ENCODE data around the gene TERB2. TPM values are rescaled to one million over a fixed set of nuclear protein-coding genes. Genes with fewer than 3 reads are reported as not detected.
"Not testable (repeated sequence)": the region's sequence is repeated elsewhere in the genome, so short reads cannot be mapped to it uniquely, and the experiment has no call there.

Gene TERB2
- total and polyA plus RNA-seq, 2 donors (not counting 3 experiments of a cell fraction or from before 2014, with no cell fraction given): not detected

GRCh38 chr15:44971036-44971435 is 14.5 kb downstream of the TERB2 start:
- Histone ChIP-seq H3K9ac (replicated peaks; ENCODE audit: extremely low read depth, insufficient read depth, low read length) (no peak overlapping the region), H3K4me2 (ENCODE audit: insufficient read depth, low read length) (no peak overlapping the region), H3K4me1 (ENCODE audit: control insufficient read depth, extremely low read depth, insufficient read depth, low read length) (no peaks in the 10 kb centered on the region), H2AFZ (ENCODE audit: low read depth, low read length) (no peak overlapping the region), H3K27me3 (ENCODE audit: control insufficient read depth in 2 of 2, insufficient read depth in 2 of 2, low read length in 2 of 2) (no peaks in the 10 kb centered on the region), H3K4me3 (replicated peaks in 1 of 3; ENCODE audit: insufficient read depth in 1 of 3, low read depth in 1 of 3, low read length in 3 of 3) (no peak overlapping the region), H3K36me3 (ENCODE audit: control insufficient read depth in 2 of 2, extremely low read depth in 1 of 2, insufficient read depth in 2 of 2, low read length in 2 of 2) (no peaks in the 10 kb centered on the region), H4K20me1 (replicated peaks; ENCODE audit: control insufficient read depth, extremely low read depth, insufficient read depth, low read length) (no peaks in the 10 kb centered on the region), H3K9me3 (replicated peaks; ENCODE audit: control insufficient read depth, insufficient read depth, low read length) (no peaks in the 10 kb centered on the region), H3K79me2 (ENCODE audit: control insufficient read depth, insufficient read depth, low read length) (no peaks in the 10 kb centered on the region), H3K9me1 (replicated peaks; ENCODE audit: control insufficient read depth, extremely low read depth, insufficient read depth, low read length) (no peaks in the 10 kb centered on the region), H3K27ac (ENCODE audit: insufficient read depth, low read depth, low read length) (no peak overlapping the region)
- no peak for FAIRE-seq
- BruUV-seq (replicated peaks): no TSS peak
- no peak for DNase-seq (ENCODE audit: low read depth, low spot score)
- TF ChIP-seq CTCF (IDR thresholded peaks at IDR 0.05; ENCODE audit: extremely low read depth in 1 of 2, insufficient read depth in 1 of 2, low read depth in 1 of 2, low read length in 2 of 2): no peak
- no peak for TF ChIP-seq MAX (IDR thresholded peaks at IDR 0.05; ENCODE audit: insufficient read depth, insufficient read length)
- TF ChIP-seq MYC (IDR thresholded peaks at IDR 0.05; ENCODE audit: low read depth, low read length): no peak
- no peak for TF ChIP-seq FOS (IDR thresholded peaks at IDR 0.05; ENCODE audit: borderline replicate concordance, insufficient read depth, low read length)
- intact Hi-C loops (cut with micrococcal nuclease) (no loop called here), dilution Hi-C loops (cut with MboI; ENCODE audit: extremely low pct_ligation_motif_present, low sequenced_read_pairs) (no loop called here)
- ChIA-PET CTCF (interaction anchor here (0.9 to 3.3 kb wide), 2 partner anchors 65 to 147 kb away, joined by 5 to 62 read pairs; no protein-coding TSS in a partner anchor), POLR2A (no interaction called here)

- H4K20me1 ChIP-seq (replicated peaks; ENCODE audit: control insufficient read depth, extremely low read depth, insufficient read depth, low read length); H3K9me1 ChIP-seq (replicated peaks; ENCODE audit: control insufficient read depth, extremely low read depth, insufficient read depth, low read length); DNase-seq (ENCODE audit: low read depth, low spot score); H3K4me1 ChIP-seq (ENCODE audit: control insufficient read depth, extremely low read depth, insufficient read depth, low read length); H3K9ac ChIP-seq (replicated peaks; ENCODE audit: extremely low read depth, insufficient read depth, low read length); dilution Hi-C loops (cut with MboI; ENCODE audit: extremely low pct_ligation_motif_present, low sequenced_read_pairs); H3K9me3 ChIP-seq (replicated peaks; ENCODE audit: control insufficient read depth, insufficient read depth, low read length); BruUV-seq (replicated peaks); H2AFZ ChIP-seq (ENCODE audit: low read depth, low read length); CTCF ChIA-PET; H3K27ac ChIP-seq (ENCODE audit: insufficient read depth, low read depth, low read length); H3K4me3 ChIP-seq (replicated peaks in 1 of 3; ENCODE audit: insufficient read depth in 1 of 3, low read depth in 1 of 3, low read length in 3 of 3); H3K79me2 ChIP-seq (ENCODE audit: control insufficient read depth, insufficient read depth, low read length); FAIRE-seq; POLR2A ChIA-PET; H3K4me2 ChIP-seq (ENCODE audit: insufficient read depth, low read length); H3K27me3 ChIP-seq (ENCODE audit: control insufficient read depth in 2 of 2, insufficient read depth in 2 of 2, low read length in 2 of 2); intact Hi-C loops (cut with micrococcal nuclease); H3K36me3 ChIP-seq (ENCODE audit: control insufficient read depth in 2 of 2, extremely low read depth in 1 of 2, insufficient read depth in 2 of 2, low read length in 2 of 2): not testable (repeated sequence)
Observed at GRCh38 chr15:44976183-44976582, 19.7 kb downstream of the TERB2 start.

GRCh38 chr15:44977781-44978180 is 21.3 kb downstream of the TERB2 start:
- intact Hi-C loops (cut with micrococcal nuclease); H3K4me2 ChIP-seq (ENCODE audit: insufficient read depth, low read length); BruUV-seq (replicated peaks); H3K9me3 ChIP-seq (replicated peaks; ENCODE audit: control insufficient read depth, insufficient read depth, low read length); H3K4me1 ChIP-seq (ENCODE audit: control insufficient read depth, extremely low read depth, insufficient read depth, low read length); H3K27ac ChIP-seq (ENCODE audit: insufficient read depth, low read depth, low read length); H3K9me1 ChIP-seq (replicated peaks; ENCODE audit: control insufficient read depth, extremely low read depth, insufficient read depth, low read length); POLR2A ChIA-PET; dilution Hi-C loops (cut with MboI; ENCODE audit: extremely low pct_ligation_motif_present, low sequenced_read_pairs); H3K27me3 ChIP-seq (ENCODE audit: control insufficient read depth in 2 of 2, insufficient read depth in 2 of 2, low read length in 2 of 2); DNase-seq (ENCODE audit: low read depth, low spot score); H3K9ac ChIP-seq (replicated peaks; ENCODE audit: extremely low read depth, insufficient read depth, low read length); H2AFZ ChIP-seq (ENCODE audit: low read depth, low read length); FAIRE-seq; H4K20me1 ChIP-seq (replicated peaks; ENCODE audit: control insufficient read depth, extremely low read depth, insufficient read depth, low read length); H3K79me2 ChIP-seq (ENCODE audit: control insufficient read depth, insufficient read depth, low read length); H3K4me3 ChIP-seq (replicated peaks in 1 of 3; ENCODE audit: insufficient read depth in 1 of 3, low read depth in 1 of 3, low read length in 3 of 3); H3K36me3 ChIP-seq (ENCODE audit: control insufficient read depth in 2 of 2, extremely low read depth in 1 of 2, insufficient read depth in 2 of 2, low read length in 2 of 2): not testable (repeated sequence)
- CTCF ChIA-PET: interaction anchor here (1.0 to 1.1 kb wide), 2 partner anchors 9 kb away, joined by 3 read pairs; no protein-coding TSS in a partner anchor
